ENCODE data around the gene NAV2.

GRCh38 chr11:19779740-19780139 lies 67.1 kb downstream of the NAV2 start:
- no peak for TF ChIP-seq POLR2AphosphoS5 (IDR thresholded peaks at IDR 0.05)
- no peak for TF ChIP-seq CTCF (IDR thresholded peaks at IDR 0.05; ENCODE audit: poor library complexity, severe bottlenecking)
- no peak for TF ChIP-seq EZH2 (IDR thresholded peaks at IDR 0.05; ENCODE audit: borderline replicate concordance, insufficient read depth, low read length, poor library complexity, severe bottlenecking)
- no peak for TF ChIP-seq SMC3 (conservative IDR thresholded peaks at IDR 0.05; ENCODE audit: poor library complexity)
- TF ChIP-seq REST (IDR thresholded peaks at IDR 0.05; ENCODE audit: borderline replicate concordance): no peak

All from neural cell (in vitro differentiated cells).